ENCODE data around the gene LUZP1.

LUZP1 gene

GRCh38 chr1:23092447-23092846 is 76.2 kb downstream of the LUZP1 start:
- in situ Hi-C loops (cut with HindIII; ENCODE audit: low sequenced_read_pairs): loop anchor here (10.0 kb wide), 1 partner anchor 92 kb away; no protein-coding TSS in a partner anchor
- no peak overlapping the region for H3K4me3 ChIP-seq (ENCODE audit: low read depth, low read length)
- no peak for DNase-seq (ENCODE audit: low read depth, low spot score)
- TF ChIP-seq CTCF (IDR thresholded peaks at IDR 0.05; ENCODE audit: low read depth, low read length): no peak

DNA sequence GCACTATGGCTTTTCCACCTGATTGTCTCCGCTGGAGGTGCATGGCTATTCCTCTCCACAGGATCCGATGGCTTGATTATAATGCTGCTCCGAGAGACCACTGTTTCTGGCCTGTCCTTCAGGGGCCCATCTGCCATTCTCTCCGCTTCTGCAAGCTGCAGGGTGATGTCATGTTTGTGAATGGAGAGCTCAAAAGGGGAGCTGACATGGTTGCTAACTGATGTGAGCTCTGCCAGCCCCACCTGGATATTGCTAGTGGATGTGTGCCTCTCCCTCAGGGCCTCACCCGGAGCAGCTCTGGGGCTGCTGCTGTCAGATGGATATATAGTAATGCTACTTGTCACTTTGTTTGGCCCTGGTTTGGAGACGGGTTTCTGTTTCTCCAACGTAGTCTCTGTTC is 77.1 kb downstream of the LUZP1 start:
- no peak overlapping the region for H3K4me3 ChIP-seq (ENCODE audit: low read depth, low read length)
- no peak for TF ChIP-seq CTCF (IDR thresholded peaks at IDR 0.05; ENCODE audit: low read depth, low read length)
- DNase-seq (ENCODE audit: low read depth, low spot score): no peak
- in situ Hi-C loops (cut with HindIII; ENCODE audit: low sequenced_read_pairs): loop anchor here (10.0 kb wide), 1 partner anchor 93 kb away; no protein-coding TSS in a partner anchor

DNA sequence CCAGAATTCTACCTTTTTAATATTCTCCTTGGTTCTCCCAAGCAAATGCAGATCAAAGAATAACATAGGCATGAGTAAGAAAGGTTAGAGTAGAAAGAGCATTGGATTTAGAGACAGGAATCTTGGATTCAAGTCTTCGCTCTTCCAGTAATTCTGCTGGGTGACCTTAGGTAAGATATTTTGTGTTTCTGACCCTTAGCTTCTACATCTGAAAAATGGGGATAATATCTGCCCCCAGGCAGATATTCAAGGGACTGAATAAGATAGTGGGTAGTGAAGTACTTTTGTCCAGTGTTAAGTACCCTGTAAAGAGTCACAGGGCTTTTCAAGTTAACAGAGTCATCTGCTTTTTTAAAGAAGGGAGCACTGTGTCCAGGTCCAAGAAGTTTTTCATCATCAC is 78.6 kb downstream of the LUZP1 start:
- TF ChIP-seq CTCF (IDR thresholded peaks at IDR 0.05; ENCODE audit: low read depth, low read length): no peak
- in situ Hi-C loops (cut with HindIII; ENCODE audit: low sequenced_read_pairs): loop anchor here (10.0 kb wide), 1 partner anchor 95 kb away; no protein-coding TSS in a partner anchor
- H3K4me3 ChIP-seq (ENCODE audit: low read depth, low read length): no peak overlapping the region
- no peak for DNase-seq (ENCODE audit: low read depth, low spot score)

GRCh38 chr1:23088027-23088426 is 80.6 kb downstream of the LUZP1 start:
- TF ChIP-seq CTCF (IDR thresholded peaks at IDR 0.05; ENCODE audit: low read depth, low read length): no peak
- in situ Hi-C loops (cut with HindIII; ENCODE audit: low sequenced_read_pairs): no loop called here
- no peak overlapping the region for H3K4me3 ChIP-seq (ENCODE audit: low read depth, low read length)
- DNase-seq (ENCODE audit: low read depth, low spot score): no peak

- TF ChIP-seq CTCF (IDR thresholded peaks at IDR 0.05; ENCODE audit: low read depth, low read length): no peak
- in situ Hi-C loops (cut with HindIII; ENCODE audit: low sequenced_read_pairs): no loop called here
- no peak for DNase-seq (ENCODE audit: low read depth, low spot score)
- H3K4me3 ChIP-seq (ENCODE audit: low read depth, low read length): no peak overlapping the region
Measured at GRCh38 chr1:23085696-23086095, 83.0 kb downstream of the LUZP1 start.

DNA sequence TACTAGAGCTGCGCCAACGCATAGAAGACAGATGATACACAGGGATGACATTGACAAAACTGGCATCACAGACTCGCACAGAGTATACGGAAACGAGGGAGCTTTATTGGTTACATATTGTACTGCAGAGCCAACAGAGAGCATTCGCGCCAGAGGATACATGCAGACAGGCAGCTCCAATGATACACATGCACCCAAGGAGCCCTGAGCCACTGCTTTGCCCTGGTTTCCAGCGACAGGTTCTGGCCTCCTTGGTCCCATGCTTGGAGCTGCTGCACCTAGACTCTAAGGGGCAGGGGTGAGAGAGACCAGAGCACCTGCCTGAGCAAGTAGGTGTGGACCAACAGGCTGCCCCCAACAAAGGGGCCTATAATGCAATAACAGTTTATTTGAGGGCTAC is 83.8 kb downstream of the LUZP1 start:
- in situ Hi-C loops (cut with HindIII; ENCODE audit: low sequenced_read_pairs): no loop called here
- TF ChIP-seq CTCF (IDR thresholded peaks at IDR 0.05; ENCODE audit: low read depth, low read length): no peak
- no peak overlapping the region for H3K4me3 ChIP-seq (ENCODE audit: low read depth, low read length)
- no peak for DNase-seq (ENCODE audit: low read depth, low spot score)

Measured in astrocyte of the spinal cord (primary cell).